ENCODE data around the gene ATP6V1G1. TPM values are rescaled to one million over a fixed set of nuclear protein-coding genes. Genes with fewer than 3 reads are reported as not detected.

Gene ATP6V1G1
- total RNA-seq, 2 donors from 2014 or later, result 59.4 to 74.4 TPM

DNA sequence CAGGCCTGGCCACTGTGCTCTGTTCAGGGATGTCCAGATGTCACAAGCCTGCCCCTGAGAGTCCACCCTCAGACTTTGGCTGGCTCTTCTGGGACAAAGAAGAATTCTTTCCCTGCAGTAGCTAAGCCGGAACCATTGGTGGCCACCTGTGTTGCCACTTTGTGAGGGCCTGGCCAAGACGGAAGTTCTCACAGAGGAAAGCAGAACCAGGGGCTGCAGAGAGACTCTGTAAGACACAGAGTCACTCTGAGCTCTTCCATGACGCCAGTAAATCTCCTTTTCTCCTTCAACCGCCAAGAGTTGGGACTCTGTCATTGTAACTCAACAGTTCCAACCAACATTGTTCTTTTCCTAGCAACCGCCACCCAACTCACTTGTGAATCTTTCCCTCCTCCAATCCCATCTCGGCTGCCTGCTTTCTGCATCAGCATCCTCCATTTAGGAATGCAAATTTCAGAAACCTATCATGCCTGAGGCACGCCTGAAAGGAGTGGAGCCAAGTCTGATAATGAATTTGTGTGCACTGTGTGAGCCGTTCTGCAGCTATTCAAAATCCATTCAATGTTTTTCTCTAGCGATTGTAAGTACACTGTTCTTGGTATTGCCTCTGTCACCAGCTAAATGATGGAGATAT is 37.8 kb upstream of the ATP6V1G1 start:
- Histone ChIP-seq H3K36me3 (no peaks in the 10 kb centered on the region), H3K9ac (ENCODE audit: low read depth in 2 of 2, low read length in 2 of 2) (no peak overlapping the region), H3K27me3 (no peaks in the 10 kb centered on the region), H3K27ac (no peak overlapping the region), H3K9me3 (no peaks in the 10 kb centered on the region), H3K4me3 (no peak overlapping the region), H3K4me1 (no peaks in the 10 kb centered on the region)
- DNase-seq, result no peak
- TF ChIP-seq, protein P1, sequence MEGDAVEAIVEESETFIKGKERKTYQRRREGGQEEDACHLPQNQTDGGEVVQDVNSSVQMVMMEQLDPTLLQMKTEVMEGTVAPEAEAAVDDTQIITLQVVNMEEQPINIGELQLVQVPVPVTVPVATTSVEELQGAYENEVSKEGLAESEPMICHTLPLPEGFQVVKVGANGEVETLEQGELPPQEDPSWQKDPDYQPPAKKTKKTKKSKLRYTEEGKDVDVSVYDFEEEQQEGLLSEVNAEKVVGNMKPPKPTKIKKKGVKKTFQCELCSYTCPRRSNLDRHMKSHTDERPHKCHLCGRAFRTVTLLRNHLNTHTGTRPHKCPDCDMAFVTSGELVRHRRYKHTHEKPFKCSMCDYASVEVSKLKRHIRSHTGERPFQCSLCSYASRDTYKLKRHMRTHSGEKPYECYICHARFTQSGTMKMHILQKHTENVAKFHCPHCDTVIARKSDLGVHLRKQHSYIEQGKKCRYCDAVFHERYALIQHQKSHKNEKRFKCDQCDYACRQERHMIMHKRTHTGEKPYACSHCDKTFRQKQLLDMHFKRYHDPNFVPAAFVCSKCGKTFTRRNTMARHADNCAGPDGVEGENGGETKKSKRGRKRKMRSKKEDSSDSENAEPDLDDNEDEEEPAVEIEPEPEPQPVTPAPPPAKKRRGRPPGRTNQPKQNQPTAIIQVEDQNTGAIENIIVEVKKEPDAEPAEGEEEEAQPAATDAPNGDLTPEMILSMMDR (IDR thresholded peaks at IDR 0.05), result no peak
- intact Hi-C loops (cut with DNase I), result no loop called here

DNA sequence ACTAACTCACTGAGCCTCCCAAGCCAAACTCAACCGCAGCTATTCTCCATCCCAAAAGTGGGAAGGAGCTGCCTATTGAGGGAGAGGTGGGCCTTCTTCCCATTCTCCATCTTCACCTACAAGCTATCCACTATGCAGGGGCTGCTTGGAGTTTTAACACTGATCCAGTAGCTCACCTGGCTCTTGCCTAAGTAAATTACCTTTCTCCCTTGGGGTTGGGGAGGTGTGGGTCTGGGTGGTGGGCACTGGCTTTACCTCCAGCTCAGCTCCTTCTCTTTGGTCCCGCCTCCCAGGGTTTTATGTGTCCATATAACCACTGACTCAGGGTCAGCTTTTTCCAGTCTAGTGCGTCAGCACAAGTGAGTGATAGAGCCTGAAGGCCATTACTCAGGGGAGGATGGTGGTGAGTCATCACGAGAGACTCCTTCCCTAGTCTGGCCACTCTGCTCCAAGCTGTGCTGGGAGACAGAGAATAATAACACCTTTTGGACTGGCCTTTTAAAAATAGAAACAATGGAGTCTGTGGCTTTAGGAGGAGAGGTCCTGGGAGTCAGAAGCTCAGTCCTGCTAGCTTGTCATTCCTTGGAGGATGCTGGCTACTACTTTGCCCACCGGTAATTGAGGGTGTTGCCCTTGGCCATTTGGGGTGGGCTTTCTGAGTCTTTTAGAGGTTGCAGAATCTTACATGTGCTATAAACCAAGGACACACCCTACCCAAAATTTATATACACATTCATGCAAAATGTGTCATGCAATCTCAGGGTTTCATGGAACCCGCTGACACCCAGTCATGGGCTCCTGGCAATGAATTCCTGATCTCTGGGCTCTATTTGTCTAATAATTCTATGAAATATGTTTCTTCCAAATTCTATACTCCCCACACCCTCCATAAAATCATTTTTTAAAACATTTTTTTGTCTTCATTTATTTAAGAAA is 35.6 kb upstream of the ATP6V1G1 start:
- Histone ChIP-seq H3K27me3 (no peaks in the 10 kb centered on the region), H3K9me3 (no peaks in the 10 kb centered on the region), H3K36me3 (no peaks in the 10 kb centered on the region), H3K27ac (no peak overlapping the region), H3K4me1 (no peaks in the 10 kb centered on the region), H3K9ac (ENCODE audit: low read depth in 2 of 2, low read length in 2 of 2) (no peak overlapping the region), H3K4me3 (no peak overlapping the region)
- intact Hi-C loops (cut with DNase I), result no loop called here
- DNase-seq, result peak; percentile 24
- TF ChIP-seq, protein P1 (IDR thresholded peaks at IDR 0.05), result no peak

DNA sequence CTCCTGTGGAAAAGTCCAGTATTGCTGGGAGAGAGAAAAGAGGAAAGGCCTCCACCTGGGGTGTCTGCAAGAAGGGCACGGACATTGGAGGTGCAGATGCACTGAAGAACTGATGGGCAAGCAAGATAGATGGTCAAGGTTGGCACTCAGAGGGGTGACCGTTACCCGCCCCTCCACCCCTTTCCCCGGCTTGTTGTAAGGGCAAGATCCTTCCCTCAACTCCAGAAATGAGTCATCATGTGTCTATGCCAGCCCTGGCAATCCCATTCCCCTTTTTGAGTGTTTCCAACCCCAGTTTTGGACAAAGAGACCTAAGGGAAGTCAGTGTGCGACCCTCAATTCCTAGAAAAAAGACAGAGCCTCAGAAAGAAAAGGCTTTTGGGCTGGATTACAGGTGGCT is 34.9 kb upstream of the ATP6V1G1 start:
- Histone ChIP-seq H3K9me3 (no peaks in the 10 kb centered on the region), H3K9ac (ENCODE audit: low read depth in 2 of 2, low read length in 2 of 2) (no peak overlapping the region), H3K4me3 (no peak overlapping the region), H3K4me1 (no peaks in the 10 kb centered on the region), H3K27me3 (no peaks in the 10 kb centered on the region), H3K27ac (no peak overlapping the region), H3K36me3 (no peaks in the 10 kb centered on the region)
- intact Hi-C loops (cut with DNase I), result no loop called here
- no peak for DNase-seq
- TF ChIP-seq, protein P1 (IDR thresholded peaks at IDR 0.05), result no peak

DNA sequence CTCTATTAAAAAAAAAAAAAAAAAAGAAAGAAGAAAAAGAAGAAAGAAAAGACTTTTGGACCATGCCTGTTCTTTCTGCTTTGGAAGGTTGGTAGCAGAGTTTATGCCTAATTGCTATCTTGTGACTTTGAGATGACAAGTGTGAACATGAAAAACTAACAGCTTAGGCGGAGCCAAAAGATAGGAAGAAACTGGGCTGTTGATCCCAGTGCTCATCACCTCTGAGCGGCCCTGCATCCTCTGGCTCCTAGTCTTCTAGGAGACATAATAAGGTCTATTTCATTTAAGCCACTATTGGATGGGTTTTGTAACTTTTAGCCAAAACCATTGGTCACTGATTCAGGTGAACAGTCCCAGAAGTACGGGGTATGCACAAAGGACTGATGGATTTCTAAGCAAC is 34.4 kb upstream of the ATP6V1G1 start:
- intact Hi-C loops (cut with DNase I), result no loop called here
- Histone ChIP-seq H3K9ac (ENCODE audit: low read depth in 2 of 2, low read length in 2 of 2) (no peak overlapping the region), H3K27ac (no peak overlapping the region), H3K4me1 (no peaks in the 10 kb centered on the region), H3K36me3 (no peaks in the 10 kb centered on the region), H3K27me3 (no peaks in the 10 kb centered on the region), H3K4me3 (no peak overlapping the region), H3K9me3 (no peaks in the 10 kb centered on the region)
- TF ChIP-seq, protein P1 (IDR thresholded peaks at IDR 0.05), result no peak
- DNase-seq, result no peak

DNA sequence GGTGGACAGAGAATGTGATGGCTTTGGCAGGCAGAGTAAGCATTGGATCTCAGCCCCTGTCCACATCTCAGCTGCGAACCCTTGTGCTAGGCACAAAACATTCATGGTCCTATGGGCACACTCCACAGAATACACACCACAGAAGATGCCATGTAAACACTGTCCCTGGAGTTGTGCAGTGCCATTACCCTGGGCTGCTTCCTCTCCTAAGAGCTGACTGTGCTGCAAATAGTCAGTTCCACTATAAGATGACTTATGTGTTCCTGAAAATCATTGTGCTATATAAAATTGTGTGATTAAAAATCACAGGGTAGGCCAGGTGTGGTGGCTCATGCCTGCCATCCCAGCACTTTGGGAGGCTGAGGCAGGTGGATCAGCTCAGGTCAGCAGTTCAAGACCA is 31.9 kb upstream of the ATP6V1G1 start:
- intact Hi-C loops (cut with DNase I), result no loop called here

More for the DNA sequence above, 31.9 kb upstream of the ATP6V1G1 start:
- Histone ChIP-seq H3K9me3 (no peaks in the 10 kb centered on the region), H3K9ac (ENCODE audit: low read depth in 2 of 2, low read length in 2 of 2) (no peak overlapping the region), H3K36me3 (no peaks in the 10 kb centered on the region), H3K27me3 (no peaks in the 10 kb centered on the region), H3K4me3 (no peak overlapping the region), H3K4me1 (no peaks in the 10 kb centered on the region), H3K27ac (no peak overlapping the region)
- TF ChIP-seq, protein P1 (IDR thresholded peaks at IDR 0.05), result no peak
- DNase-seq, result no peak
